HFFc6 (cell line): Measurements from ENCODE around the gene PSMB2. TPM values are rescaled to one million over a fixed set of nuclear protein-coding genes. Genes with fewer than 3 reads are reported as not detected.

Experiments used
- DNase-seq: peaks from one replicate; pipeline ENCODE4 v3.0.0-alpha.2; 2018
- H3K27ac Mint-ChIP-seq: 2 replicates; pipeline ENCODE4 v1.8.0; 2020; ENCODE audit warnings: mild to moderate bottlenecking, mixed read lengths
- H3K27me3 Mint-ChIP-seq: 2 replicates; pipeline ENCODE4 v1.8.0; 2021; ENCODE audit warnings: mild to moderate bottlenecking, moderate library complexity, mixed read lengths; ENCODE audit not compliant: insufficient read depth
- H3K36me3 Mint-ChIP-seq: 2 replicates; pipeline ENCODE4 v1.8.0; 2021; ENCODE audit warnings: low read depth, mixed read lengths
- H3K4me1 Mint-ChIP-seq: 2 replicates; pipeline ENCODE4 v1.8.0; 2020; ENCODE audit warnings: low read depth, mixed read lengths
- H3K4me3 Mint-ChIP-seq: 2 replicates; pipeline ENCODE4 v1.8.0; 2020; ENCODE audit warnings: mild to moderate bottlenecking, moderate library complexity, mixed read lengths
- H3K9me3 Mint-ChIP-seq: 2 replicates; pipeline ENCODE4 v1.8.0; 2020; ENCODE audit warnings: mild to moderate bottlenecking, mixed read lengths
- CTCF ChIP-seq: fragments of 200-600 bp; sonication (generic); IDR thresholded peaks from 2 replicates; pipeline ENCODE4 v1.5.0; 2021; ENCODE audit warnings: antibody characterized with exemption, mild to moderate bottlenecking
- total RNA-seq, 6 experiments: library from RNA; stranded (reverse); fragmentation: NEBNext Ultra II Directional; extraction: Animal tissue kit (Norgen Biotek cat#: 25700); gene quantifications; 2 replicates in 1 of 6; 3 replicates in 5 of 6; pipeline ENCODE4 v1.2.3, GENCODE V29; 2021

The PSMB2 gene
- total RNA-seq, 6 experiments from 2014 or later: 80.8 to 117 (median 98.1) TPM

- TF ChIP-seq CTCF: no peak
- Mint-ChIP-seq H3K36me3 (no peaks in the 10 kb centered on the region), H3K27ac (no peak overlapping the region), H3K27me3 (peaks cover 26% of the 10 kb centered on the region), H3K9me3 (no peaks in the 10 kb centered on the region), H3K4me1 (peaks cover 41% of the 10 kb centered on the region), H3K4me3 (no peak overlapping the region)
- DNase-seq: no peak
These were observed 66.5 kb downstream of the PSMB2 start for GRCh38 chr1:35574655-35575415.

- H3K27ac Mint-ChIP-seq: no peak overlapping the region
- no peaks in the 10 kb centered on the region for H3K9me3 Mint-ChIP-seq
- H3K4me1 Mint-ChIP-seq: peaks cover 47% of the 10 kb centered on the region
- DNase-seq: no peak
- no peaks in the 10 kb centered on the region for H3K36me3 Mint-ChIP-seq
- H3K4me3 Mint-ChIP-seq: no peak overlapping the region
- no peak for TF ChIP-seq CTCF
- peaks cover 26% of the 10 kb centered on the region for H3K27me3 Mint-ChIP-seq
These were observed 67.1 kb downstream of the PSMB2 start for GRCh38 chr1:35574125-35574654.

- Mint-ChIP-seq H3K27me3 (peaks cover 26% of the 10 kb centered on the region), H3K36me3 (no peaks in the 10 kb centered on the region), H3K4me1 (peaks cover 54% of the 10 kb centered on the region), H3K4me3 (peak within 1 kb of the TSS; percentile 51; the same call in 1 of the 2 replicates), H3K27ac (no peak within 1 kb of the TSS), H3K9me3 (no peaks in the 10 kb centered on the region)
- TF ChIP-seq CTCF: no peak
- no peak for DNase-seq
These were observed 67.9 kb downstream of the PSMB2 start, which contains the start of gene TFAP2E for GRCh38 chr1:35573198-35574124. TFAP2E (plus strand) TSS chr1:35573314; CDS start chr1:35573578, 264 bp downstream.

GRCh38 chr1:35572296-35572695 lies 69.0 kb downstream of the PSMB2 start:
- H3K4me1 Mint-ChIP-seq: peaks cover 57% of the 10 kb centered on the region
- peaks cover 26% of the 10 kb centered on the region for H3K27me3 Mint-ChIP-seq
- no peaks in the 10 kb centered on the region for H3K36me3 Mint-ChIP-seq
- TF ChIP-seq CTCF: no peak
- no peak for DNase-seq
- H3K4me3 Mint-ChIP-seq: no peak overlapping the region; the same call in 1 of the 2 replicates
- H3K27ac Mint-ChIP-seq: no peak overlapping the region
- no peaks in the 10 kb centered on the region for H3K9me3 Mint-ChIP-seq

- no peaks in the 10 kb centered on the region for H3K9me3 Mint-ChIP-seq
- no peak overlapping the region for H3K27ac Mint-ChIP-seq
- no peak for DNase-seq
- H3K4me1 Mint-ChIP-seq: peaks cover 54% of the 10 kb centered on the region
- H3K36me3 Mint-ChIP-seq: no peaks in the 10 kb centered on the region
- TF ChIP-seq CTCF: no peak
- H3K27me3 Mint-ChIP-seq: peaks cover 23% of the 10 kb centered on the region
- H3K4me3 Mint-ChIP-seq: no peak overlapping the region; the same call in 1 of the 2 replicates
These were observed 70.1 kb downstream of the PSMB2 start for GRCh38 chr1:35571263-35571662.
